ENCODE results near the gene PSTPIP1.

Gene PSTPIP1

DNA sequence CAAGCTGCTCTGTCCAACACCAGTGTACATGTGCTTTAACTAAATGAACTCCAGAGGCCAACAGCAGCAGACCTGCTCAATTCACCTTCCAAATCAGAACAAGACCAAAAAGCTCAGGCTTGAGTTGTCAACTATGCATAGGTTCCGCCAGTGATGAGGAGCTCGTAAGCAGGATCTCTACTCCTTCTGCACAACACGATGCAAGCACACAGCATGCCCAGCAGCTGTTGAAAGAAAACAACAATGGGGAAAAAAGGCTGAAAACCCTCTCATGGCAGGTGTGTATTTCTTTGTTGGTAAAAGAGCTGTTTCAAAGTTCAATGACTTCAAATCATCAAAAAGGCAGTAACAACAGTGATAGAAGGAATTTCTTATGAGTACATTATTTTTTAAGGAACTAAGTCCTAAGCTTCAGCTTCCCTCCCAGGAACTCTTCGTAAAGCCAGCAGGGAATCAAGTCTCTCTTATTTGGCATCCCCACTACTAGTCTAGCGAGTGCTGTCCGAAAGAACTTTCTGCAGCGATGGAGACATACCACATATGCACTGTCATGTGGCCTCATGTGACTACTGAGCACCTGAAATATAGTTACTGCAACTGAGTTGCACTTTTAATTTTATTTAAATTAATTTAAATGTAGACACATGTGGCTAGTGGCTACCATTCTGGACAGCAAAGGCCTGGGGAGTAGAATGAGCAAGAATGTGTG is 51.9 kb downstream of the PSTPIP1 start:
- no peak for DNase-seq

DNA sequence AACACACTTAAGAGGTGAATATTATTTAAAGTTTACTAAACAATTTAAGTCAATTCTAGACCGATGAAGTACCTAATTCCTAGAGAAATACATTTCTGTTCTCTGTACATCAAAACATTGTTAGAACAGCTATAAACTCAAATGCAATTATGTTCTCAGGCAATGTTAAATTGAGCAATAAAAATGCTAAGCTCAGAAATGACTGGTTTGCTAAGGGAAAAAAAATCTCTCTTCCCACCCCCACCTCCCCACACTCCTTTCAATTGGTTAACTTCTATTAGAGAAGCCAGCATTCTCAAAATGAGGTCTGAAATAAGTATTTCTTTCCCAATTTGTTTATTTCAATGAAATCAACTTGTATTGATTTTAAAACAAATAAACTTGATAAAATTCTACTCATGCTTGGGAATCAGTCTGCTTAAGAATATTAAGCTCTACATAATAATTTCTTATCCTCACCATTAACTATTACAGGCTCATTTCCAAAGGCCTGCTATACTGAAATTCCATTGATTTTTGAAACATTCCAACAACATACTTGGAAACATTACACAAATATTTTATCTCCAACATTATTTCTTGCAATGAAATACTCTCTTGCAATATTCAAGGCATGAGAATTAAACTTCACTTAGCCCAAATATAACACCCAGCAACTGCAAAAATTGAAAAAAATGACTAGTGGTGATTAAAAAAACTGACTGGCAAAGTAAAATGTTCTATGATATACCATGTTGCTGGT is 53.4 kb downstream of the PSTPIP1 start:
- DNase-seq: no peak

DNA sequence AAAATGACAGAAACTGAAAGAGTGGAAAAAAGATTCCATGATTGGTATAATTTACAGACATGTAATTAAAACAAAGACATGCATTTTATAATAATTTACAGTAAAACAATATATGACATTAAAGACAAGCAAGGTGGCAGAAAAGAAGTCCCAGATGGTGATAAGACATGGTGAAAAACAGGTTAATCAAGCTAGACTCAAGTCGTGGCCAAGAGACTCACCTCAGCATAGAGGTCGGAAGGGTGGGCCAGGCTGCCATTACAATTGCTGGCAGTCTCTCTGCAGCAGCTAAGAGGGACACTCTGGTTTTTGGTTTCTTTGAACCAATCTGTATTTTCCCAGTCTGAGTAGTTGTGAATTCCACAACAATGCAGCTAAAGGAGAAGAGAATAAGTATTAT is 57.6 kb downstream of the PSTPIP1 start:
- no peak for DNase-seq

DNA sequence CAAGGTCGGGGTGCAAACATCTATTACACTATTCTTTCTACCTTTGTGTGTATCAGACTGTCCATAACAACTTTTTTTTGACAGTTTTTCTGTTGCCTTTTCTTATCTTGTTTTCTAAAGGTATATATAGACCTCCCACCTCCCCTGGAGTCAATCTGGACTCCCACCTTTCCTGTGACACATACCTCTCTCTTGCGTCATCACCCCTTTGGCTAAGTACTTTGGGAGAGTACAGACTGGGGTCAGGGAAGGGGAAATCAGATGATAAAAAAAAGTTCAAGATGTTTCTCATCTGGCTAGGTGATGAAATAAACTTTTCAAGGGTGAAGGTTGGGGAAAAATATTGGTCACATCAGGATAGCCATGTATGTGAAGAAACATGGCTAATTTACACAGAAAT is 58.8 kb downstream of the PSTPIP1 start:
- DNase-seq: no peak

DNA sequence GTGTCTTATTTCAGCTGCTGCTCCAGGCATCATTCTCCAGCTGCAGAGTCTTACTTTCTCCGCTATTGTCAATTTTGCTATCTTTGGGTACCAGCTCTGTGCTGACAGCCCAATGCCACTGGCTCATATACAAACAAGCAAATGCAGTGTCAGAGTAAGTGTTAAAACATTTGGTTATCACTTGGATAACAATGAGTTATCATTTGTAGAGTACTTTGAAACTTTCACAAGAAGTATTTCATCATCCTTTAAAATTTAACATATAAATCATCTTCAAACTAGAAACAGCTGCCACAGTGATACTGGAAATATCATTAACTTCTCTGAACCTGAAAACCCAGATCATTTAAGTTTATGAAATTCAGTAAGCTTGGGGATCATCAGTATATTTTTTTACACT is 62.1 kb downstream of the PSTPIP1 start:
- DNase-seq: no peak

DNA sequence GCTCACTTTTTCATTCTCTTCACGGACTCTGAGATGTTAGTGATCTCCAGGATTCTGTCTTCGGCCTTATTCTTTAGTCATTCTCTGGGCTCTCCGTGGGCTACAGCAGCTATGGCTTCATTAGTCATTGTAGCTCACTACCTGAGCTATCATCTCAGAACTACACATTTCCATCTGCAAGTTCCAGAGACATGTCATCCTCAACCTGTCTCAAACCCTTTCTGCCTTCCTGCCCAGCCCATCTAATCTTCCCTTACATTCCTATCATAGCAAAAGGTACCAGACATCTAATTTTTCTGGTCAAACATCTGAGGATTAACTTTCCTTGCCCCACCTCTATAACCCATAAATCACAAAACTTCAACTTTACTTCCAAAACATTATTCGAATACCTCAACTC is 62.8 kb downstream of the PSTPIP1 start:
- no peak for DNase-seq

DNA sequence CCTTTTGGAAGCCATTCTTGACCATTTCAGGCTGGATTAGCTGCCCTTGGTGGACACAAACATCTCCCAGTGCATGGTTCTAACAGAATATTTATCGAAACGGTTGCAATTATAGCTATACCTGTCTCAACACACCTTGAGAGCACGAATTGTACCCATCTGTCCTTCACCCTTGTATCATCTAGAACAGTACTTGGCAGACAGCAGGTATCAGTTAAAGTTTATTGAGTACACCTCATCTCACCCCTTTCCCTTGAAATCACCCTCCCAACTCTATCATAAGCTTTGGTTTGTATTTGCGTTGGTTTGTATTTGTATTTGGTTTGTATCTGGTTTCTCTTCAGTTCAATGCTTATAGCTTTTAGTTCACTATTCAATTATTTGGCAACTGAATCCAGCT is 63.5 kb downstream of the PSTPIP1 start:
- no peak for DNase-seq

DNA sequence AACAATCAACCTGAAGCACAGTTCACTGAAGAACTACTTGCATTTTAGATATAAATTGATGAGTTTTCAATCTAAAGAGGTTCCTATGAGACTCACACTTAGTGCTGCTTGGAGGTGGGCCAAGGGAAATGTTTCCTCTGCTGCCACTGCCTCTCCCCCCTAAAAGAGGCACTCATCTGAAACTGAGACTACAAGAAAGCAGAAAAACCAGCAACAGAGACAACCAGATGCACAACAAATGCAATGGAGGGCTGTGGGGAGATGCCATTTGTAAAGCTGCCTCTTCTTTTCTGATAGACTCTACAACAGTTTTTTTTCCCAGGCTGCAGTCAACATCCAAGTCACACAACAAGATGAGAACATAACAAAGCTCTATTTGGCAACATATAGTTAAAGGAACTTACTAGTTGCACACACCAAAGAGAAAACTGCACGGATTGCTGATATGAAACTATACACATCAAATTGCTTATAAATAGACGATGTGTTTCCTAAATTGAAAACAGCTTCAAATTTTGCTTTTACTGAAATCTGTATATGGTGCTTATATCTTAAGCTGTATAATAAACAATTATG is 64.9 kb downstream of the PSTPIP1 start:
- DNase-seq: no peak

DNA sequence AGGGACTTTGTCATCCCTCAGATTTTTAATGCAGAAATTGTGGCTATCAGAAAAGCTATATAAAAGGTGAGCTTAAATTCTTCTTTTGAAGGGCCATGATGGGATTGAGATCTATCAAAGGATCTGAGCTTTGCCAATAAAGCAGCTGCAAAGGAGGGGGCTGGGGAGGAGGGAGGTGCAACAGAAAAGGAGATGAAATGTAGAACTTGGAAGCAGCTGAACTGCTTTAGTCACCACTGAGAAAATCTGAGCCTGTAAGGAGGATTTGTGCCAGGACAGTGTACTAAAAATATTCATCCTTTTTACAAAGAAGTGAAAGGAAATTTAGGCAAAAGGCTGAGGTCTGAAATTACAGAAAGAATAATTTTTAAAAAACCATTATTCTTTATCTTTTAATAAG is 65.6 kb downstream of the PSTPIP1 start:
- DNase-seq: no peak

DNA sequence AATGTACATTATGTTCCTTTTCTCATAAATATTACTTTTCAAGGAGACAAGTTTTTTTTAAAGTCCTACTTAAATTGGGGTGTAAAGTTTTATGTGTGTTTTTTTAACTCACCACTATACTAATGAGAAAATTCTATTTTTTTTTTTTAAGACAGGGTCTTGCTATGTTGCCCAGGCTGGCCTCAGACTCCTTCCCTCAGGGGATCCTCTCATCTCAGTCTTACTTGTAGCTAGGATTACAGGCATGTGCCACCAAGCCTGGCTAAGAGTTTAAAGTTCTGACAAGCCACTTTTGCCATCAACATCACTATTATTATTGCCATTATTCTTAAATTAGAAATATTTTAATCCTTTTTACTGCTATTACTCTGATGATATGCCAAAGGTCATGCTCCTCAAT is 68.3 kb downstream of the PSTPIP1 start:
- DNase-seq: no peak

DNA sequence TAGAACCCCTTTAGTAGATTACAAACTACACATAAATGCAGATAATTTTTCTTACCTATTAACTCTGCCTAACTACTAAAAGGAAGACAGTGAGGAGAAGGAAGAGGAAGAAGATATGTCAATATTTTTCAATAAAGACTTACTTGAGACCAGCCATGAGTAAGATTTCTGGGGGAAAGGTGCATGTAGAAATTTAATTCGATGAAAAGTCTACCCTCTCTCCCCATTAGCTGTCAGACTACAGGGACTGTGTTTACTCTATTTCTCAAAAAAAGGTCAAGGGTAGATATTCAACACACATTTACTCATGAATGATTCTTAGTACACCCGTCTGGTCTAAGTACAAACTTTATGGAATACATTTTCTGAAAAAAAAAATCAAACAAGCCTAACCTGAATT is 69.1 kb downstream of the PSTPIP1 start:
- DNase-seq: no peak

DNA sequence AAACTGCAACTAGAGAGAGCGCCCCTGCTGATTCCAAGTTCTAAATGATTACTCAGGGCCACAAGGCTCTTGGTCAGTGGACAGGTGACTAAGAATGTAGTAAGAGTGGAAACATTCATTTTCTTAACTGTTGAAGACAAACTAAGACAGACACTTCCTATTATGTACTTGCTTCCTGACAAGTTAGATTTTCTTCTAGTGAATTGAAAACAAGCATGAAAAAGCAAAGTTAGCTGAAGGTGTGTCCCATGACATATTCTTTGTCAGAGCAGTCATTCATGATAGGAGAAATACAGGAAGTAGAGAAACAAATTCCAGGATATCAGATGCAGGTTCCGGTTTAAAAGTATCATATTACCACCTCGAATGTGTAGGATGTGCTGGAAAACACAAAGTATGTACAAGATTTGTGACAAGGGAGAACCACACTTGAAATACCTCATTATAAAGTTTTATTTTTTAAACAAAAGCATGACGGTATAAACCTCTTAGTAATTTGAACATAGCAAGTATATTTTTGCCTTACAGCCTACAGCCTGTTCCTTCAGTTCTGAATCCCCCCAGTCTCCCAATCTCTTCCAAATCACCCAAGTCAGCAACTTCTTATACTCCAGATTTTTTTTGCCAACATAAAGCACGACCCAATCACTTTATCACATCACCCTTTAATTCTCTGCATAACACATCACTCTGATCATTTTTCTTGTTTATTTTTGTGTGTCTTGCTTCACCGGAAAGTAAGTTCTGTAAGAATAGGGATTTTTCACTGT is 69.8 kb downstream of the PSTPIP1 start:
- DNase-seq: no peak

DNA sequence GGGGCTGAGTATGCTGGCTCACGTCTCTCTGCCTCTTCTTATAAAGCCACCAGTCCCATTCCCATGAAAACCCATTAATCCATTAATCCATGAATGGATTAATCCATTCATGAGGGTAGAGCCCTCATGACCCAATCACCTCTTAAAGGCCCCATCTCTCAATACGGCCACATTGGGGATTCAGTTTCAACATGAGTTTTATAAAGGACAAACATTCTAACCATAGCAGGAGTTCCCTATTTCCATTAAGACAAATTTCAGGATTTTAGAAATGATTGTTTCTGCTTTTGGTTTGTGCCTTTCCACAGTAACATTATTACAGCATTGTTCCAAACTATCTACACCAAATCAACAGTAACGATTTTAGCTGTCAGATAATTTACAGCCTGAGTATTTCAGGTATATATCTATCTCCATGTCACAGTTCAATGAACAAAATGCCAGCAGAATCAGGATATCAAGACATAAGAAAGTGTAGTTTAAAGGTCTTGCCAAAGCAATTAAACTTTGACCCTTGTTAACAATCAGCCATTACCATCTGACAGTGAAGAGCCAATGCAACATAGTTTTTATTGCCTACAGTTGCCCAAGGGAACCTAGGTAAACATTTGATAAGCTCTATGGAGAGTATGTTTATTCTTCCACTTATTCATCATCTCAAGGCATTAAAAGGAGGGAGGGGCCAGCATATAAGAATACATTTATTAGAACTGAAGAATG is 72.2 kb downstream of the PSTPIP1 start:
- DNase-seq: no peak

DNA sequence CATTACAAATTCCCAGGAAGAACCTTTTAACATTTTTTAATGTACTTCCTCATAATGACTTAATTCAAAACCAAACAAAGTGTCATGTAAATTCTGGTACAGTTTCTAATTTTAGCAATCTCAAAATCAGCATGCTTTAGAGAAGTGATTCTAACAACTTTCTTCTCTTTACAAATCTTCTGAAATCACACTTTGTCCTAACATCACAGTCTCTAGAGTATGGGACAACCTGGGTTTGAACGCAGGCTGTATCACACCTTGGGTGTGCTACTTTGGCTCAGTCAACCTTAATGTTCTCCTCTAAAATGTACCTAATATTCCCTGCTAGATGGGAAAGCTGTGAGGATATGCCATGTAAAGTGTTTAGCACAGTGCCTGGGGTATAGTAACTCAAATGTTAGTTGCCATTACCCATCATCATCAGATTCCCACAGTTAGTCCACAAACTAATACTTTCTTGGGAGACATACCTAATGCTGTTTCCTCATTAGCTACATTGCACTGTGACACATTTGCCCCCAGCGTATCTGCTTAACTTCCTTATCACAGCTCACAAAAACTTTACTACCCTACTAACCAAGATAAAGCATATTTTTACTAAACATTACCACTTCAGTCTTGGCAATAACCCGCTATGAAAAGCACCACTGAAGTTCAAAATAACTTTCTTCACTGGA is 72.9 kb downstream of the PSTPIP1 start:
- DNase-seq: no peak

DNA sequence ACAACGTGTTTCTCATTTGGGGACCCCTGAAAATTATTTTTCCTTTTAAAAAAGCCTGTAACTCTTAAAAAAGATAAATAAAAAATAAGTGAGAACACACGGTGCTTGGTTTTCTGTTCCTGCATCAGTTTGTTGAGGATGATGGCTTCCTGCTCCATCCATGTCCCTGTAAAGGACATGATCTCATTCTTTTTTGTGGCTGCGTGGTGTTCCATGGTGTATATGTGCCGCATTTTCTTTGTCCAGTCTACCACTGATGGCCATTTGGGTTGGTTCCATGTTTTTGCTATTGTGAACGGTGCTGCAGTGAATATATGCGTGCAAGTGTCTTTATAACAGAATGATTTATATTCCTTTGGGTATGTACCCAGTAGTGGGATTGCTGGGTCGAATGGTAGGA is 73.7 kb downstream of the PSTPIP1 start:
- no peak for DNase-seq

DNA sequence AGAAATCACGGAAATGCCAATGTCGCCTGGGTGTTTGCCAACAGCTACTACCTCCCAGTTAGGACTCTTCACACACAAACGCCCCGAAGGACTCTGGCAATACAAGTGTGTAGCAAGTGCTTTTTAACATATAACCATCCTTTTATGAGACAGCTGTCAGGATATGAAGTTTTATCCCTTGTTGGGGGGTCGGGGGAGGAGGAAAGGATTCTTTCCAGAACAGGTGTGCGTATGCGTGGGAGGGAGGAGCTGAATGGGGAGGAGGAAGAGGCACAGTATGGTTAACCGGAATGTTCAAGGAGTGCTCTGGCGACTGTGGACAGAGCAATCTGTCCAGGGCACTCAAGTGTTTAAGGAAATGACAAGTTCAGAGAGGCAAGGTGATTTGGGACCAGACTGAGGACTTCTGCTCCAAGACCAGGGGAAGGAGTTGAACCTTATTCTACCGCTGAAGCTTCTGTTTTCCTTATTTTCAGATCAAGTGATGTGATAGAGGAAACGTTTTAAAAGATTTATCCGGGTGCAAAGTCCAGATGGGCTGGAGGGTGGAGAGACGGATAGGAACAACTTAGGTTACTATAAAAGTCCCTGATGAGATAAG is 74.7 kb downstream of the PSTPIP1 start:
- DNase-seq: no peak

DNA sequence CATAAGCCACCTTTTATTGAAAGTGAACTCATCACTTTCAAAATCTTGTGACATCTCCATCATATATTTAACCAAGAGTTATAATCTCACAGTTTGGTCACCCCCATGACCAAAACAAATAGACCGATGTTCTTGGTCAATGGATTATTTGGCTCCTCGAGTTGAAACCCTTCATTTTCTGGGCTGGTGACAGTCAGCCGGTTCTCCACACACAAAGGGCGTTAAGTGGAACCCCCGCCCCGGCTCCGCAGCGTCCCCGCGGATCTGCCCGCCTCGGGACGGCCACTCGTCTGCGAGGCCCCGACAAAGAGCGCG is 75.2 kb downstream of the PSTPIP1 start:
- DNase-seq: no peak

DNA sequence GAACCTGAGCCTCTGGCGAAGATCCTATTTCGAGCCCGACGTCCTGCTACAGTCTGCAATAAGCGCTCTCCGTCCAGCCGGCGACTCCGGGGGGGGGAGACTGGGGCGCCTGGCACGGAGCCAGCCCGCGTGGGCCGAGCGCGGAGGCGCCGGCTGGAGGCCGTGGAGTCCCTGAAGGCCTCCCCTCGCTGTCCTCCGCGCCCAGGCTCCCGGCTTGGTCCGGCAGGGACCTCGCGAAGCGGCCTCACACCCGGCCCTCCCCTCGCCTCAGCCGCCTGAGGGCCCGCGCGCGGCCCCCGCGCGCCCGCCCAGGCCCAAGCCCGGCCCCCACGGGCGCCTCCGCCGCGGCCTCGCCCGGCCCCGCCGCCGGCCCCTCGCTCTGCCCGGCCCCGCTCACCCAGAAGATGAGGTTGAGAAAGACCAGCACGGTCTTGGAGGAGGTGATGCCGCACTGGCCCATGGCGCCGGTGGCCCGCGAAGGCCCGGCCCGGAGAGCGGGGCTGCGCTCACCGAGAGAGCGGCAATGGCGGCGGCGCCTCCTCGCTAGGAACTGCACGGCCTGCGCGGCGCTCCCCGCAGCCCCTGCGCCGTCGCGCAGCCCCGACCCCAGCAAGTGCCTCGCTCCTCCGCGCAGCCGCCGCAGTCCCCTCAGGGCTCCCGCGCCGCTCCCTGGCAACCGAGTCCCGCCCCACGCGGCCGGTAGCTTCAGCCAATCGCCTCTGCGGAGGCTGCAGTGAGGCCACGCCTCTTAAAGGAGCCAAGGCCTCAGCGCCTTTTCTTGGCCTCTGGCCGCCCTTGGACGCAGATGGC is 75.8 kb downstream of the PSTPIP1 start, which contains the start of gene TSPAN3:
Gene TSPAN3, minus strand, starts transcription at position 615 of the 810 bp plus-strand sequence. Its CDS starts 155 bp downstream, at position 460.
- DNase-seq: peak; percentile 83

DNA sequence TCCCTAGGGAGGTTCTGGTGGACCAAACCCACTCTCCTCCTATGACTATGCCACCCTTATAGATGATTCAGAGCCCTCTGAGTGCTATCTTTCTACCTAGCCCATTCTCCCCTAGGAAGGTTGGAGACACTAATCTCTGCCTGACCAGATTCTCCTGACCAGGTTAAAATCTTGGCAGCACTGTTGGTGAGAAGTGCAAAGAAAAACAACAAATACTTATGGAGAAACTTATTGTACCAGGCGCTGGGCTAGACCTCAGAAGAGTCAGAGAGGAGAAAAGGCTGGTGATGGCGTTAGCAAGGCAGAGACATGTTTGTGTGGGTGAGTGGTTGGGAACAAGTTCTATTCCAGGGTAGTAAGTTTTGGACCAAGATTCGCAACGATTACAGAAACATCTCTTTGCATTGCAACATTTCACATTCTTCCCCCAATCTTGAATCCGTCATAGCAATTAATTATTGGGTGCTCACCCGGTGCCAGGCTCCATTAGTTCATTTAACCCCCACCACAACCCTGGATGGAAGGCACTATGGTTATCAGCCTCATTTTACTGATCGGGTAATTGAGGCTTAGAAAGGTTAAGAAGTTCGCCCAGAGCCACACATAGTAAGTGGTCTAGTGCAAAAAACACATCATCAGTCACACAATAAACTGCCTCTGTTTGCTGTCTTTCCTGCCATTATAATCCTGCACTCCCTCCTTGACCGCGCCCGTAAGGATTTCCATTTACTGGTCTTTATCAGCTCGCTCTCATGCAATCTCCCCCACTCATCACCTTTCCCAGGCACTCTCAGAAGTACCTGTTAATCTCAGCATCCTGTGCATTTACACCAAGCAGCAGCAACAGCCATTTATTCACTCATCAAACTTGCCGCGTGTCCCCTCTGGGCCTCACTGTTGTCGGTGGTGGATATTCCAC is 76.6 kb downstream of the PSTPIP1 start:
- no peak for DNase-seq

DNA sequence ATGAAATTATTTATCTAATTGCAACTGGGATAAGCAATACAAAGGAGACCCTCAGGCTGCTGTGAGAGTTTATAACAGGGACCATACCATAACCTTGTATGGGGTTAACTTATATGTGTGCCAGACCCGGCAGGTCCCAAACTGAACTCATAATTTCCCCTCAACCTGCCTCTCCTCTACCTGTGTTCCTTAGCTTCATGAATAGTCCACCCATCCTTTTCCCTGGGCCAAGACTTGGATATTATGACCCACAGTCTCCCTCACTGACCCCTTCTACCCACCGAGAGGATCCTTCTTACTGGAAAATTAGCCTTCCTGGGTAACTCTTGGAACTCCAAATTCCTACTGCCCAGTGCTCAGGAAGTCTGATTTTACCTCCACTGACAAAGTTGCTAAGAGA is 79.4 kb downstream of the PSTPIP1 start:
- DNase-seq: no peak

Measured in NCI-H1694 treated with DMSO at 0.1 percent for 48 hours (cell line).